Stimulated activated CD8-positive, alpha-beta memory T cell treated with anti-CD3 and anti-CD28 coated beads, Interleukin-7, amount 100 ng/mL, for 1 hour (primary cell): ENCODE results near the gene CLIC3.

ENCODE experiments used
- DNase-seq, 2 donors: peaks; one replicate each; pipeline ENCODE4 v3.0.0-alpha.2; 2020; ENCODE audit warnings: low read depth in 2 of 2

CLIC3 gene

DNA sequence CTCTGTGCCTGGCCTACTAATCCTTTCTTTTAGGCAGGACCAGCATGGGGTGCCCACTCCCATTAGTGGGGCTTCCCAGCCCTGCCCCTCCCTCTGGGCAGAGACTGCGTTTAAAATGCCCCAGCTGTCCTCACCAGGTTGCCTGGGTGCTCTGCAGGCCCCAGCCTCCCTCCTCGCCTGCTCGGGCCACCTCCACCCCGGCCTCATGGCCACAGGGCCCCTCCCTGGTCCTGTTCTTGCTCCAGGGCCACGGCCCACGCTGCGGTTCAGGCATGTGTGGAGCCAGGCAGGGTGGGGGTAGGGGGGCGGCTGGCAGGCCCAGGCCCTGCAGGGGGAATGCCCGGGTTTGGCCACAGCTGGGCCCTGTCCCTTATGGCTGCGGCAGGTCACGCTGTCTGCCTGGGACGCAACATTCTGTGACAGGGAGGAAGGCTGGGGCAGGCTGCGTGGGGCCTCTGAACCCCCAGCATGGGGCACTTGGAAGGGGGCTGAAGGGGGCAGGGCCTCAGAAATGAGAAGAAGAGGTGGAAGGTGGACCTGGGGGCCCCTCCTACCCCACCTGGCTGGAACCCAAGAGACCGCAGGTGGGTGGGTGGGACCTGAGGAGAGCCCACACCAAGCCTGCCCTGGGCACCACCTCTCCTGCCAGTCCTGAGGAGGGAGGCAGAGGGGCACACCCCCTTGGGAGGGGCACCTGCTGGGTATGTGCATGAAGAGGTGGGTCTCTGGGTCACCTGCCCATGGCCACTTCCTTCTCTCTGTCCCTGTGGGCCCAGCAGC is 44.6 kb downstream of the CLIC3 start, which contains the start of gene LCN12:
Gene LCN12 (plus strand): TSS at position 733 of the 780 bp plus-strand sequence. CDS start 55 bp downstream, outside the sequence.
- DNase-seq = no peak

DNA sequence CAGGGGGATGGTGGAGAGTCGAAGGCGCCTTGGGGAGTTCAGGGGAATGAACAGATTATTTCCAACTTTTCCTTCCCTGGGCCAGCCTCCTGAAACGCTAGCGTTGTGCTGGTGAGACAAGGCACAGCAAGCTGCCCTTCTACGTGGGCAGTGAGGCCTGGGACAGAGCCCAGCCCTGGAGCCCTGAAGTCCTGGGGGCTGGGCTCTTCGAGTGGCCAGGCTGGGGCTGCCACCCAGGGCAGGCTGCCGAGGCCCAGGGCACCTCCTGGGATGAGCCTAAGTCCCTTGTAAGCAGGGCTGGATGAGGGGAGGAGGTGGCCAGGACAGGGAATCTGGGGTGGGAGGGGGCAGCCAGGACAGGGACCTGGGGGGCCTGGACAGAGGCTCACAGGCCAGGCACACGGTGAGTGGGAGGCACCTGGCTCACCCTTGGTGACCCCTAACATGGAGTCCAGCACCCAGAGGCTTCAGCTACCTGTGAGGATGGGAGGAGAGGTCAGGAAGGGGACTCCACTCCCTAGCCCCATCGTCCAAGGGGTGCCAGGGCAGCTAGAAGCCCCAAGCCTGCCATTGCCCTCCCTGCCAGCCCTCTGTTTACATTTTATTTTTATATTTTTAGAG is 45.6 kb downstream of the CLIC3 start:
- DNase-seq = no peak

DNA sequence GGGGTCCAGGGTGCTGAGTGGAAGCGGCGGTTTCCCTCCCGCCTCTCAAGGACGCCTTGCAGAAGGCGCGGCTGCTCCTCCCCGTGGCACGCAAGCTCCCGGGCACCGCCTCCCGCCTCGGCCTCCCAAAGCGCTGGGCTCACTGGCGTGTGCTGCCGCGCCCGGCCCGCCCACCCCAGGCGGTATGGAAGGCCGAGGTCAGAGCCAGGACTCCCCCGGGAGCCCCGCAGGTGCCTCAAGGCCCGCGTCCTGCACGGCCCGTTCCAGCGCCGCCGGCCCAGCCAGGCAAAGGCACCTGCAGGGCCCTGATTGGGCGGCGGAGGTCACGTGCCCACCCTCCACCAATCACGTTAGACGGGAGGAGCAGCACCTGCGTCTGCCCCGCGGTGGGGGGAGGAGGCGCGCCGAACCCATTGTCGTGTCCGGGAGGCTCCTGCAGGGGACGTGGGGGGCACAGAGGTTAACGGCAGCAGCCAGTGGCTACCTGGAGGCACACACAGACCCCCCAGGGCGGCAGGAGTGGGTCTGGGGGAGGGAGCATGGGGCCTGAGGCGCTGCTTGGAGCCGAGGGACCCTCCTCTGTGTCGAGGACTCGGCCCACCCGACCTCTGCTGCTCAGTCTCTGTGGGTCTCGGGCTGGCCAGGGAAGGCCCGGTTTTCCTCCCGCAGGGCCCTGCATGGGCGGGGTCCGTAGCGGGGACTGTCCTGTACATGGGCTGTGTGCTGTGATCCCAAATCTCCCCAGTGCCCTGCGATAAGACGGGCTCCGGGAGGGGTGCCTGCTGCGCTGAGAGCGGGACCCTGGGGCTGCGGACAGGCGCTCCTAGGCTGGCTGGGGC is 46.3 kb downstream of the CLIC3 start:
- DNase-seq = peak; percentile 93 to 96

DNA sequence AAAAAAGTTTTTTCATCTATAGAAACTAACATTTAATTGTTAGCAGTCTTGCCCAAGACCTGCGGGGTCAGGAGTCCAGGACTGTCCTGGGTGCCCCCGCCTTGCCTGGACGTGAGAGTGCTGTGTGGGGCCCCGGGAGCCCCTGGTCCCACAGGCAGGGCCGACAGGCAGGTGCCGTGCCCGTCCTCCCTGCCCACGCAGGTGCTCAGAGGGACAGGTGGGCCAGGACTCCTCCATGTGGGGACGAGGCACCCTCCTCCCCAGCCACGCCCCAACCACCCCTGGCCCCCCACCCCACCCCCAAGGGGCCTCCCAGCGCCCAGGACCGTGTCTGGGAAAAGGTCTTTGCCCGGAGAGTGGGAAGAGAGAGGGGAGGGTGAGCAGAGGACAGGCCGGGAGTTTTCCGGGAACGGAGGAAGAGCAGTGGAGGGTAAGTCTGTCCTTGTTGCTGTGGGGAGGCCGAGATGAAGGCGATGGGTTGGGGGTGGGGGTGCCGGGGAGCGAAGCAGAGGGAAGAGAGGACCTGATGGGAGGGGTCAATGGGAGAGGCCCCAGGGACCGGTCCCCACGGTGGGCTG is 47.0 kb downstream of the CLIC3 start:
- no peak for DNase-seq

DNA sequence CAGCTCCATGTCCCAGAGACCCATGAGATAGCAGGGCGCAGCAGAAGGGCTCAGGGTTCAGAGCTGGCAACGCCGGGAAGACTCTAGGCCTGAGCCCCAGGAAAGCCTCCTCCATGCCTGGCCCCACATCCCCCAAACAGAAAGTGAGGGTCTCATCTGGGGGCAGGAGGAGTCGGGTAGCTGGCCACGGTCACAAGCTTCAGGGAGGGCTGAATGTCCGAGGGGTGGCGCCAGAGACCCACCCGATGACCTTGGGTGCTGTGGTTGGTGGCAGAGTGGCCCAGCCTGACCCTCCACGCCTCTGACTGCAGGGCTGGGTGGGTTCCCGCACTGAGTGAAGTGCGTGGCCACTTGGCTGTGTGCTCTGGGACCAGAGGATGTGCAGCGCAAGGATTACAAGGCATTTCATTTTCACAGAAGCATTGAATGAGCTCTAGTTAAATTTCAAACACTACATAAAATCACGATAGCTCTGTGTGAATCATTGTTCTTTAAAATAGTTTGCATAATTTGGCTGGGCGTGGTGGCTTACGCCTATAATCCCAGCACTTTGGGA is 48.3 kb downstream of the CLIC3 start:
- DNase-seq = no peak

DNA sequence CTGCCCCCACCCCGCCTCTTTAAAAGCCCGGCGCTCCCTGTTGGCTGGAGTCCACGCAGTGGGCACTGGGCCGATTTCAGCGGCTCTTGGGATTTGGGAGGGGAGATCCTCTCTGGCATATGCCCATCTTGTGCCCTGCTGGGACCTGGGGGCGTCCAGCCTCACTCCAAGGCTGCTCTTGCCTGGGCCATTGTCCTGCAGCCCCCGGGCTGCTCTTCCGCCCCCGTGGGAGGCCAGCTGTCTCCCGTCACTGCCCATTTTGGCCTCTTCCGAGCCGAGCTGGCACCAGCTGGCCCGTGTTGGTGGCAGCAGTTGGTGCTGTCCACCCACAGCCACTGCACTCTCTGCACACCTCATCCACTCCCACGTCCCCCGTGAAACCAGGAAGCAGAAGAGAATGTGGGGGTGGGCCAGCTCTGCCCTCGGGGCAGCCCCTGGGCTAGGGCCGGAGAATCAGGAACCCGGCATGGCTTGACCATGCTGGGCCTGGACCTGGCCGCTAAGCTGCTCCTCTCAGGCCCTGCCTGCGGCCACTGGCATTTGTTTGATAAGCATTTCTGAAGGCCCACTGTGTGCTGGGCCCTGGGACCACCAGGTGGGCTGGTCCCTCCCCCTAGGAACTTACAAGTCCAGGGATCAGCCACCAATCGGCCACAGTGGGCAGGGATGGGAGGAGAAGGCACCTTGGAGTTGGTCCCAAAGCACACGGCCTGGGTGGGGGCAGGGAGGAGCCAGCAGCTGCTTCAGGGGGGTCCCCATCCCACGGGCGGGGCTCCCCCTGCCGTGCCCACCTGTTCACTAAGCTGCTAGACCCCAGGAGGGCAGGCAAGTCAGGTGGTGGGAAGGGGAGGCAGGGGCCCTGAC is 49.1 kb downstream of the CLIC3 start:
- no peak for DNase-seq

DNA sequence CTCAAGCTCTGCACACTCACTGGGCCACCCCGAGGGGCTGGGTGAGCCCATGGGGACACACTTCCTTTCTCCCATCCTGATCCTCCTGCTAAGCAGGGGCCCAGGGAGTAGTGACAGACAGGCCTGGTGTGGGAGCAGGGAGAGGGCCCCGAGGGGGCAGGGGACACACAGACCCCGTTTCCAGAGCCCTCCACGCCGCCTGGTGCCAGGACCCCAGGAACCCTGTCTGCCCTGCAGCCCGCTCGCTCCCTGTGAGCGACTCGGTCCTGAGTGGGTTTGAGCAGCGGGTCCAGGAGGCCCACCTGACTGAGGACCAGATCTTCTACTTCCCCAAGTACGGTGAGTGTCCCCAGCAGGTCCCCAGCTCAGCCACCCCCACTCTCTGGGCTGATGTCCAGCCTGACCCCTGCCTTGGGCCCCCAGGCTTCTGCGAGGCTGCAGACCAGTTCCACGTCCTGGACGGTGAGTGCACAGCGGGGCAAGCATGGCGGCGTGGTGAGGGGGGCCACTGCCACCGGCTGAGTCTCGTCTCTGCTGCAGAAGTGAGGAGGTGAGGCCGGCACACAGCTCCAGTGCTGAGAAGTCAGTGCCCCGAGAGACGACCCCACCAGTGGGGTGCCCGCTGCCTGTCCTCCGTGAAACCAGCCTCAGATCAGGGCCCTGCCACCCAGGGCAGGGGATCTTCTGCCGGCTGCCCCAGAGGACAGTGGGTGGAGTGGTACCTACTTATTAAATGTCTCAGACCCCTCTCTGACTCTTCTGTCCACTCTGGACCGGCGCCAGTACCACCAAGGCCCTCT is 49.9 kb downstream of the CLIC3 start:
- no peak for DNase-seq

DNA sequence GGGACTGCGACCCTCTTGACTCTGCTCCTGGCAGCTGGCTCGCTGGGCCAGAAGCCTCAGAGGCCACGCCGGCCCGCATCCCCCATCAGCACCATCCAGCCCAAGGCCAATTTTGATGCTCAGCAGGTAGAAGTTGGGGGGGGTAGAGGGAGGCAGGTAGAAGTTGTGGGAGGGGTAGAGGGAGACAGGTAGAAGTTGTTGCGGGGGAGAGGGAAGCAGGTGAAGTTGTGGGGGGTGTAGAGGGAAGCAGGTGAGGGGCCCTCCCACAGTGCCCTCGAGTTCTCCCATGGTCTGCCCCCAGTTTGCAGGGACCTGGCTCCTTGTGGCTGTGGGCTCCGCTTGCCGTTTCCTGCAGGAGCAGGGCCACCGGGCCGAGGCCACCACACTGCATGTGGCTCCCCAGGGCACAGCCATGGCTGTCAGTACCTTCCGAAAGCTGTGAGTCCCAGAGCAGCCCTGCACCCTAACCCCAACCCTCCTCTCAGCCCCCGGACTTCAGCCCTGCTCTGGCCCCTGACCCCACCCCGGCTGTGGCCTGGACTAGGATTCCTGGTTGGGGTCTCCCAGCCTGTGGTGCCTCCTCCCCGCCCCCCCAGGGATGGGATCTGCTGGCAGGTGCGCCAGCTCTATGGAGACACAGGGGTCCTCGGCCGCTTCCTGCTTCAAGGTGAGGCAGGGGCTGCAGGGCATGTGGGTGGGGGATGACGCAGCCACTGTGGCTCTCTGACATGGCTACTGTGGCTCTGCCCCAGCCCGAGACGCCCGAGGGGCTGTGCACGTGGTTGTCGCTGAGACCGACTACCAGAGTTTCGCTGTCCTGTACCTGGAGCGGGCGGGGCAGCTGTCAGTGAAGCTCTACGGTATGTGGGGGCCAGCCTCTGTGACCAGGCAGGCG is 50.8 kb downstream of the CLIC3 start:
- no peak for DNase-seq
